HL-60 (cell line): ENCODE measurements around the gene SLC2A9.

Experiments
- DNase-seq, 2 experiments: peaks; one replicate each; pipeline ENCODE4 v3.0.0-alpha.2; 2010 to 2020; ENCODE audit warnings: low read depth in 1 of 2, low spot score in 1 of 2
- H3K27ac ChIP-seq: fragments of 250-450 bp; sonication (Bioruptor Pico); replicated peaks from 2 replicates; pipeline ENCODE4 v1.5.1; 2020; ENCODE audit warnings: mild to moderate bottlenecking, moderate library complexity
- H3K27me3 ChIP-seq: fragments of 250-450 bp; sonication (Bioruptor Pico); 2 replicates; pipeline ENCODE4 v1.5.1; 2021; ENCODE audit warnings: mild to moderate bottlenecking, moderate library complexity; ENCODE audit not compliant: insufficient read depth, poor library complexity, severe bottlenecking
- H3K4me3 ChIP-seq: replicated peaks from 2 replicates; pipeline ENCODE4 v1.5.1; 2011; ENCODE audit warnings: mild to moderate bottlenecking, control low read depth, low read length; ENCODE audit not compliant: insufficient read depth
- CTCF ChIP-seq: IDR thresholded peaks from one replicate; pipeline ENCODE4 v1.5.1; 2011; ENCODE audit warnings: low read length, control low read depth, inconsistent platforms; ENCODE audit not compliant: insufficient read depth
- GABPA ChIP-seq: IDR thresholded peaks from 2 replicates; pipeline ENCODE4 v1.6.1; 2012; ENCODE audit warnings: low read depth
- POLR2AphosphoS5 ChIP-seq: IDR thresholded peaks from 2 replicates; pipeline ENCODE4 v1.6.1; 2012; ENCODE audit warnings: low read depth
- REST ChIP-seq: IDR thresholded peaks from 2 replicates; pipeline ENCODE4 v1.6.1; 2012; ENCODE audit warnings: low read depth; ENCODE audit not compliant: insufficient replicate concordance
- SPI1 ChIP-seq: IDR thresholded peaks from 2 replicates; pipeline ENCODE4 v1.6.1; 2012; ENCODE audit warnings: low read depth, mild to moderate bottlenecking, borderline replicate concordance

Gene SLC2A9

GRCh38 chr4:9936129-9936644, 85.1 kb downstream of the SLC2A9 start:
- DNase-seq: no peak
- Histone ChIP-seq H3K27me3 (no peaks in the 10 kb centered on the region), H3K27ac (no peak overlapping the region), H3K4me3 (no peak overlapping the region)
- TF ChIP-seq POLR2AphosphoS5 (no peak), CTCF (no peak), GABPA (no peak), SPI1 (no peak), REST (no peak)

- TF ChIP-seq SPI1 (no peak), POLR2AphosphoS5 (no peak), CTCF (no peak), REST (no peak), GABPA (no peak)
- no peaks in the 10 kb centered on the region for H3K27me3 ChIP-seq
- DNase-seq: no peak
- H3K4me3 ChIP-seq: no peak overlapping the region
- H3K27ac ChIP-seq: no peak overlapping the region
Measured at GRCh38 chr4:9933956-9934355, 87.3 kb downstream of the SLC2A9 start.

GRCh38 chr4:9933184-9933583, 88.1 kb downstream of the SLC2A9 start:
- TF ChIP-seq REST (no peak), SPI1 (no peak), GABPA (no peak), POLR2AphosphoS5 (no peak), CTCF (no peak)
- Histone ChIP-seq H3K4me3 (no peak overlapping the region), H3K27ac (no peak overlapping the region), H3K27me3 (no peaks in the 10 kb centered on the region)
- no peak for DNase-seq
